Testis (tissue), 2 donors: ENCODE measurements around the gene DIABLO.

Source experiments
- CTCF ChIP-seq, 3 experiments: fragments of 450-650 bp in 2 of 3; fragments of 200-600 bp in 1 of 3; sonication (generic) in 1 of 3; IDR thresholded peaks; one replicate each; pipeline ENCODE4 v1.5.1; 2016 to 2019; ENCODE audit warnings: antibody characterized with exemption in 3 of 3, mild to moderate bottlenecking in 2 of 3, moderate library complexity in 1 of 3
- POLR2A ChIP-seq: fragments of 450-650 bp; IDR thresholded peaks from one replicate; pipeline ENCODE4 v1.6.1; 2017; ENCODE audit warnings: antibody characterized with exemption, mild to moderate bottlenecking, moderate library complexity

- TF ChIP-seq CTCF (IDR thresholded peaks at IDR 0.05) (no peak), POLR2A (no peak)
Measured at GRCh38 chr12:122204167-122205052, 21.4 kb downstream of the DIABLO start.
